HEK293 (cell line): ENCODE data around the gene TLR5.

ENCODE experiments used
- CTCF ChIA-PET: fragments of 350-600 bp; formaldehyde crosslinking; extraction: SDS; loops from one replicate; lab custom pipeline; 2021; ENCODE audit warnings: antibody characterized with exemption; lab: Yijun Ruan, JAX
- POLR2A ChIA-PET: fragments of 300-600 bp; formaldehyde crosslinking; extraction: SDS; loops from one replicate; lab custom pipeline; 2020; ENCODE audit warnings: antibody characterized with exemption, inconsistent platforms; lab: Yijun Ruan, JAX
- H3K27ac ChIP-seq: fragments of 200-500 bp; sonication (Bioruptor generic); 2 replicates; pipeline ENCODE4 v1.5.1; 2014; ENCODE audit warnings: low read depth, low read length, control low read depth, inconsistent platforms; ENCODE audit errors: extremely low read depth
- H3K36me3 ChIP-seq, 2 experiments: fragments of 200-500 bp in 1 of 2; sonication (Bioruptor generic) in 1 of 2; 1 replicate in 1 of 2; 2 replicates in 1 of 2; pipeline ENCODE4 v1.5.1; 2014 to 2017; ENCODE audit warnings: inconsistent platforms in 2 of 2, low read length in 2 of 2; ENCODE audit not compliant: control insufficient read depth in 2 of 2, insufficient read depth in 1 of 2
- H3K4me1 ChIP-seq: fragments of 200-500 bp; sonication (Bioruptor generic); 2 replicates; pipeline ENCODE4 v1.5.1; 2014; ENCODE audit warnings: mild to moderate bottlenecking, low read length, inconsistent platforms; ENCODE audit not compliant: control insufficient read depth, insufficient read depth
- H3K4me3 ChIP-seq: 2 replicates; pipeline ENCODE4 v1.5.1; 2011; ENCODE audit warnings: low read depth, mild to moderate bottlenecking, control low read depth, low read length, moderate library complexity
- H3K9me3 ChIP-seq: fragments of 200-500 bp; sonication (Bioruptor generic); 2 replicates; pipeline ENCODE4 v1.5.1; 2014; ENCODE audit warnings: low read depth, low read length, inconsistent platforms; ENCODE audit not compliant: control insufficient read depth, insufficient read depth
- PBX3 ChIP-seq: sonication (generic); formaldehyde crosslinking; IDR thresholded peaks from 2 replicates; pipeline ENCODE4 v1.8.1; 2022; ENCODE audit warnings: mild to moderate bottlenecking, moderate library complexity, missing genetic modification reagents
- PRDM1 ChIP-seq: fragments of 450-650 bp; formaldehyde crosslinking; IDR thresholded peaks from 2 replicates; pipeline ENCODE4; 2016; ENCODE audit warnings: missing biosample characterization, missing genetic modification characterization
- PRDM10 ChIP-seq: fragments of 450-650 bp; formaldehyde crosslinking; IDR thresholded peaks from 2 replicates; pipeline ENCODE4 v1.5.1; 2016; ENCODE audit warnings: missing biosample characterization, missing genetic modification characterization
- TRIM28 ChIP-seq: IDR thresholded peaks from 2 replicates; pipeline ENCODE4 v1.6.1; 2011; ENCODE audit warnings: low read length, control low read depth, borderline replicate concordance
- ZFHX2 ChIP-seq: fragments of 450-650 bp; formaldehyde crosslinking; conservative IDR thresholded peaks from 2 replicates; pipeline ENCODE4 v1.5.1; 2016; ENCODE audit warnings: missing biosample characterization, missing genetic modification characterization
- ZNF140 ChIP-seq: fragments of 450-650 bp; formaldehyde crosslinking; IDR thresholded peaks from 2 replicates; pipeline ENCODE4 v1.5.1; 2016; ENCODE audit warnings: missing biosample characterization, missing genetic modification characterization
- ZNF174 ChIP-seq: fragments of 450-650 bp; formaldehyde crosslinking; IDR thresholded peaks from 2 replicates; pipeline ENCODE4 v1.5.0; 2017; ENCODE audit warnings: missing biosample characterization, mild to moderate bottlenecking, missing genetic modification characterization
- ZNF19 ChIP-seq: fragments of 450-650 bp; formaldehyde crosslinking; IDR thresholded peaks from 2 replicates; pipeline ENCODE4; 2016; ENCODE audit warnings: missing biosample characterization, missing genetic modification characterization, low read depth
- ZNF223 ChIP-seq: fragments of 450-650 bp; formaldehyde crosslinking; IDR thresholded peaks from 2 replicates; pipeline ENCODE4 v1.5.1; 2016; ENCODE audit warnings: missing biosample characterization, missing genetic modification characterization
- ZNF302 ChIP-seq: fragments of 450-650 bp; formaldehyde crosslinking; IDR thresholded peaks from 2 replicates; pipeline ENCODE4 v1.5.1; 2016; ENCODE audit warnings: missing biosample characterization, missing genetic modification characterization, low read depth
- ZNF362 ChIP-seq: fragments of 450-650 bp; formaldehyde crosslinking; IDR thresholded peaks from 2 replicates; pipeline ENCODE4 v1.5.1; 2016; ENCODE audit warnings: missing biosample characterization, missing genetic modification characterization
- ZNF501 ChIP-seq: fragments of 450-650 bp; formaldehyde crosslinking; IDR thresholded peaks from 2 replicates; pipeline ENCODE4 v1.5.1; 2016; ENCODE audit warnings: missing biosample characterization, missing genetic modification characterization
- ZNF600 ChIP-seq: fragments of 450-650 bp; formaldehyde crosslinking; IDR thresholded peaks from 2 replicates; pipeline ENCODE4 v1.5.1; 2016; ENCODE audit warnings: missing biosample characterization, missing genetic modification characterization
- ZNF692 ChIP-seq: fragments of 450-650 bp; formaldehyde crosslinking; IDR thresholded peaks from 2 replicates; pipeline ENCODE4 v1.5.1; 2016; ENCODE audit warnings: missing biosample characterization, missing genetic modification characterization
- ZNF792 ChIP-seq: fragments of 450-650 bp; formaldehyde crosslinking; IDR thresholded peaks from 2 replicates; pipeline ENCODE4 v1.5.1; 2016; ENCODE audit warnings: missing biosample characterization, missing genetic modification characterization
- ZXDB ChIP-seq: fragments of 450-650 bp; formaldehyde crosslinking; IDR thresholded peaks from 2 replicates; pipeline ENCODE4 v1.5.1; 2016; ENCODE audit warnings: missing biosample characterization, missing genetic modification characterization
- TF ChIP-seq, protein P1 (sequence below): fragments of 450-650 bp; formaldehyde crosslinking; conservative IDR thresholded peaks from 2 replicates; pipeline ENCODE4 v1.5.1; 2016; ENCODE audit warnings: low read depth, missing biosample characterization, missing genetic modification characterization
- TF ChIP-seq, protein P2 (sequence below): fragments of 450-650 bp; formaldehyde crosslinking; IDR thresholded peaks from 2 replicates; pipeline ENCODE4 v1.5.1; 2016; ENCODE audit warnings: missing biosample characterization, missing genetic modification characterization
- TF ChIP-seq, protein P3 (sequence below): fragments of 450-650 bp; formaldehyde crosslinking; IDR thresholded peaks from 2 replicates; pipeline ENCODE4 v1.5.1; 2016; ENCODE audit warnings: missing biosample characterization, missing genetic modification characterization
- TF ChIP-seq, protein P4 (sequence below): fragments of 450-650 bp; formaldehyde crosslinking; IDR thresholded peaks from 2 replicates; pipeline ENCODE4 v1.5.1; 2016; ENCODE audit warnings: missing biosample characterization, missing genetic modification characterization, low read depth

The TLR5 gene

GRCh38 chr1:223140611-223141405 lies 2.2 kb downstream of the TLR5 start:
- TF ChIP-seq TRIM28 (no peak), ZNF302 (no peak), ZNF692 (tag by site-specific recombination) (no peak), ZNF140 (tag by site-specific recombination) (no peak), PRDM10 (no peak), ZNF19 (tag by site-specific recombination) (no peak), ZNF174 (tag by site-specific recombination) (no peak), ZNF792 (tag by site-specific recombination) (no peak), PBX3 (CRISPR knock-in tag) (no peak), ZNF362 (tag by site-specific recombination) (no peak), ZNF600 (tag by site-specific recombination) (no peak), ZFHX2 (tag by site-specific recombination) (no peak), ZXDB (tag by site-specific recombination) (no peak), ZNF501 (tag by site-specific recombination) (no peak), ZNF223 (tag by site-specific recombination) (no peak), PRDM1 (no peak)
- TF ChIP-seq, protein P1, sequence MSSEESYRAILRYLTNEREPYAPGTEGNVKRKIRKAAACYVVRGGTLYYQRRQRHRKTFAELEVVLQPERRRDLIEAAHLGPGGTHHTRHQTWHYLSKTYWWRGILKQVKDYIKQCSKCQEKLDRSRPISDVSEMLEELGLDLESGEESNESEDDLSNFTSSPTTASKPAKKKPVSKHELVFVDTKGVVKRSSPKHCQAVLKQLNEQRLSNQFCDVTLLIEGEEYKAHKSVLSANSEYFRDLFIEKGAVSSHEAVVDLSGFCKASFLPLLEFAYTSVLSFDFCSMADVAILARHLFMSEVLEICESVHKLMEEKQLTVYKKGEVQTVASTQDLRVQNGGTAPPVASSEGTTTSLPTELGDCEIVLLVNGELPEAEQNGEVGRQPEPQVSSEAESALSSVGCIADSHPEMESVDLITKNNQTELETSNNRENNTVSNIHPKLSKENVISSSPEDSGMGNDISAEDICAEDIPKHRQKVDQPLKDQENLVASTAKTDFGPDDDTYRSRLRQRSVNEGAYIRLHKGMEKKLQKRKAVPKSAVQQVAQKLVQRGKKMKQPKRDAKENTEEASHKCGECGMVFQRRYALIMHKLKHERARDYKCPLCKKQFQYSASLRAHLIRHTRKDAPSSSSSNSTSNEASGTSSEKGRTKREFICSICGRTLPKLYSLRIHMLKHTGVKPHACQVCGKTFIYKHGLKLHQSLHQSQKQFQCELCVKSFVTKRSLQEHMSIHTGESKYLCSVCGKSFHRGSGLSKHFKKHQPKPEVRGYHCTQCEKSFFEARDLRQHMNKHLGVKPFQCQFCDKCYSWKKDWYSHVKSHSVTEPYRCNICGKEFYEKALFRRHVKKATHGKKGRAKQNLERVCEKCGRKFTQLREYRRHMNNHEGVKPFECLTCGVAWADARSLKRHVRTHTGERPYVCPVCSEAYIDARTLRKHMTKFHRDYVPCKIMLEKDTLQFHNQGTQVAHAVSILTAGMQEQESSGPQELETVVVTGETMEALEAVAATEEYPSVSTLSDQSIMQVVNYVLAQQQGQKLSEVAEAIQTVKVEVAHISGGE (tag by site-specific recombination): no peak
- TF ChIP-seq, protein P2, sequence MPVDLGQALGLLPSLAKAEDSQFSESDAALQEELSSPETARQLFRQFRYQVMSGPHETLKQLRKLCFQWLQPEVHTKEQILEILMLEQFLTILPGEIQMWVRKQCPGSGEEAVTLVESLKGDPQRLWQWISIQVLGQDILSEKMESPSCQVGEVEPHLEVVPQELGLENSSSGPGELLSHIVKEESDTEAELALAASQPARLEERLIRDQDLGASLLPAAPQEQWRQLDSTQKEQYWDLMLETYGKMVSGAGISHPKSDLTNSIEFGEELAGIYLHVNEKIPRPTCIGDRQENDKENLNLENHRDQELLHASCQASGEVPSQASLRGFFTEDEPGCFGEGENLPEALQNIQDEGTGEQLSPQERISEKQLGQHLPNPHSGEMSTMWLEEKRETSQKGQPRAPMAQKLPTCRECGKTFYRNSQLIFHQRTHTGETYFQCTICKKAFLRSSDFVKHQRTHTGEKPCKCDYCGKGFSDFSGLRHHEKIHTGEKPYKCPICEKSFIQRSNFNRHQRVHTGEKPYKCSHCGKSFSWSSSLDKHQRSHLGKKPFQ (tag by site-specific recombination): no peak
- TF ChIP-seq, protein P3, sequence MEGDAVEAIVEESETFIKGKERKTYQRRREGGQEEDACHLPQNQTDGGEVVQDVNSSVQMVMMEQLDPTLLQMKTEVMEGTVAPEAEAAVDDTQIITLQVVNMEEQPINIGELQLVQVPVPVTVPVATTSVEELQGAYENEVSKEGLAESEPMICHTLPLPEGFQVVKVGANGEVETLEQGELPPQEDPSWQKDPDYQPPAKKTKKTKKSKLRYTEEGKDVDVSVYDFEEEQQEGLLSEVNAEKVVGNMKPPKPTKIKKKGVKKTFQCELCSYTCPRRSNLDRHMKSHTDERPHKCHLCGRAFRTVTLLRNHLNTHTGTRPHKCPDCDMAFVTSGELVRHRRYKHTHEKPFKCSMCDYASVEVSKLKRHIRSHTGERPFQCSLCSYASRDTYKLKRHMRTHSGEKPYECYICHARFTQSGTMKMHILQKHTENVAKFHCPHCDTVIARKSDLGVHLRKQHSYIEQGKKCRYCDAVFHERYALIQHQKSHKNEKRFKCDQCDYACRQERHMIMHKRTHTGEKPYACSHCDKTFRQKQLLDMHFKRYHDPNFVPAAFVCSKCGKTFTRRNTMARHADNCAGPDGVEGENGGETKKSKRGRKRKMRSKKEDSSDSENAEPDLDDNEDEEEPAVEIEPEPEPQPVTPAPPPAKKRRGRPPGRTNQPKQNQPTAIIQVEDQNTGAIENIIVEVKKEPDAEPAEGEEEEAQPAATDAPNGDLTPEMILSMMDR (tag by site-specific recombination): no peak
- TF ChIP-seq, protein P4, sequence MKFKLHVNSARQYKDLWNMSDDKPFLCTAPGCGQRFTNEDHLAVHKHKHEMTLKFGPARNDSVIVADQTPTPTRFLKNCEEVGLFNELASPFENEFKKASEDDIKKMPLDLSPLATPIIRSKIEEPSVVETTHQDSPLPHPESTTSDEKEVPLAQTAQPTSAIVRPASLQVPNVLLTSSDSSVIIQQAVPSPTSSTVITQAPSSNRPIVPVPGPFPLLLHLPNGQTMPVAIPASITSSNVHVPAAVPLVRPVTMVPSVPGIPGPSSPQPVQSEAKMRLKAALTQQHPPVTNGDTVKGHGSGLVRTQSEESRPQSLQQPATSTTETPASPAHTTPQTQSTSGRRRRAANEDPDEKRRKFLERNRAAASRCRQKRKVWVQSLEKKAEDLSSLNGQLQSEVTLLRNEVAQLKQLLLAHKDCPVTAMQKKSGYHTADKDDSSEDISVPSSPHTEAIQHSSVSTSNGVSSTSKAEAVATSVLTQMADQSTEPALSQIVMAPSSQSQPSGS (tag by site-specific recombination): no peak
- ChIA-PET CTCF (interaction anchor here (0.5 to 6.2 kb wide), 11 partner anchors 10 to 838 kb away, joined by 3 to 43 read pairs (median 4); no protein-coding TSS in a partner anchor), POLR2A (interaction anchor here (0.7 to 1.4 kb wide), 3 partner anchors 10 to 405 kb away, joined by 3 to 5 read pairs (median 4); no protein-coding TSS in a partner anchor)
- Histone ChIP-seq H3K4me3 (no peak overlapping the region), H3K36me3 (no peaks in the 10 kb centered on the region), H3K9me3 (no peaks in the 10 kb centered on the region), H3K27ac (no peak overlapping the region), H3K4me1 (no peaks in the 10 kb centered on the region)
